ENCODE measurements around the gene IFNK. TPM values are rescaled to one million over a fixed set of nuclear protein-coding genes. Genes with fewer than 3 reads are reported as not detected.
A peak's percentile ranks its signal among the peaks of the same experiment; 100 is the strongest.

The IFNK gene
- total and polyA plus RNA-seq, 12 donors, result not detected

DNA sequence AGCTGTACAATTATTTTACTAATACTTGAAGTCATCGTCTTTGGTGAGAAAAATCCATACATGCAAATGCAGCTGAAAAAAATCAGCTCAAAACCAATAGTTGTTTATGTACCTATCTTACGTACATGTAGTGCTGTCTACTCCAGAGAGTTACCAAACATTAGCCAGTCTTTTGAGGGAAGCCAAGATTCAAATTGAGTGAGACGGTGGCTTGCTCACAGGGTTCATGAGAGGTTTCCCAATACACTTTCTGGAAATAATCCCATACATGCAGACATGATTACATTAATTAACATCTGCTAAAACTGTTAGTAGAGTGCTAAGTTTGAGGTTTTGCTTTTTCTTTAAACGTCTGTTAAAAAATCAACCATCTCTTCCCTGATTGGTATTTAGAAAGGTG is 46.9 kb downstream of the IFNK start:
- intact Hi-C loops (cut with DNase I), result no loop called here
- TF ChIP-seq, protein P1, sequence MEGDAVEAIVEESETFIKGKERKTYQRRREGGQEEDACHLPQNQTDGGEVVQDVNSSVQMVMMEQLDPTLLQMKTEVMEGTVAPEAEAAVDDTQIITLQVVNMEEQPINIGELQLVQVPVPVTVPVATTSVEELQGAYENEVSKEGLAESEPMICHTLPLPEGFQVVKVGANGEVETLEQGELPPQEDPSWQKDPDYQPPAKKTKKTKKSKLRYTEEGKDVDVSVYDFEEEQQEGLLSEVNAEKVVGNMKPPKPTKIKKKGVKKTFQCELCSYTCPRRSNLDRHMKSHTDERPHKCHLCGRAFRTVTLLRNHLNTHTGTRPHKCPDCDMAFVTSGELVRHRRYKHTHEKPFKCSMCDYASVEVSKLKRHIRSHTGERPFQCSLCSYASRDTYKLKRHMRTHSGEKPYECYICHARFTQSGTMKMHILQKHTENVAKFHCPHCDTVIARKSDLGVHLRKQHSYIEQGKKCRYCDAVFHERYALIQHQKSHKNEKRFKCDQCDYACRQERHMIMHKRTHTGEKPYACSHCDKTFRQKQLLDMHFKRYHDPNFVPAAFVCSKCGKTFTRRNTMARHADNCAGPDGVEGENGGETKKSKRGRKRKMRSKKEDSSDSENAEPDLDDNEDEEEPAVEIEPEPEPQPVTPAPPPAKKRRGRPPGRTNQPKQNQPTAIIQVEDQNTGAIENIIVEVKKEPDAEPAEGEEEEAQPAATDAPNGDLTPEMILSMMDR (IDR thresholded peaks at IDR 0.05), result no peak

GRCh38 chr9:27572061-27572460 is 48.0 kb downstream of the IFNK start:
- H3K36me3 ChIP-seq, result peaks cover 0 to 1% (median 0%) of the 10 kb centered on the region in 9 donors
- peak overlapping the region in 9 of 10 donors; percentile 63 to 95 (median 83) for H3K4me3 ChIP-seq
- WGBS, 2 donors, result 41 to 45% methylated on average over 3 of the region's 3 CpGs
- intact Hi-C loops (cut with DNase I), result no loop called here
- no peak for DNase-seq
- H3K27ac ChIP-seq, result peak overlapping the region; percentile 89 to 99 (median 94)
- no peaks in the 10 kb centered on the region for H3K27me3 ChIP-seq
- TF ChIP-seq, protein P1 (IDR thresholded peaks at IDR 0.05), result no peak
- ATAC-seq, result no peak
- H3K4me1 ChIP-seq, result peaks cover 2 to 54% (median 22%) of the 10 kb centered on the region in 9 donors
- no peaks in the 10 kb centered on the region for H3K9me3 ChIP-seq

More for the DNA sequence above, 46.9 kb downstream of the IFNK start:
- Histone ChIP-seq H3K9me3 (no peaks in the 10 kb centered on the region), H3K4me1 (peaks cover 2 to 64% (median 22%) of the 10 kb centered on the region in 9 donors), H3K4me3 (peak overlapping the region in 1 of 10 donors; percentile 83), H3K27me3 (no peaks in the 10 kb centered on the region), H3K36me3 (peaks cover 0 to 12% (median 4%) of the 10 kb centered on the region in 9 donors), H3K27ac (peak overlapping the region in 8 of 10 donors; percentile 89 to 99 (median 96))
- no peak for DNase-seq
- WGBS, 2 donors, result 74 to 75% methylated on average over 4 of the region's 4 CpGs
- ATAC-seq, result no peak

DNA sequence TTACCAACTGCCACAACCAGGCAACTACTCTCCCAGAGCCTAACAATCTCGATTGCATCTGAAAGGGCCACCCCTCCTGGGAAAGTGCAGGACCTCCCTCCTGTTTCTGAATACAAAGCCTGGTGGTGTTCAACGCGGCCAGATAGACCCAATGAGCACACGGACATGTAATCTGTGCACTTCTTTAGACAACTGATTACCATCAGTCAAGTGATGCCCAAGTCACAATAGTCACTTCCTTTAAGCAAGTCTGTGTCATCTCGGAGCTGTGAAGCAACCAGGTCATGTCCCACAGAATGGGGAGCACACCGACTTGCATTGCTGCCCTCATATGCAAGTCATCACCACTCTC is 48.5 kb downstream of the IFNK start:
- DNase-seq (peak in 1 of 2 donors; percentile 51), ATAC-seq (peak; percentile 17 to 46 (median 28))
- TF ChIP-seq, protein P1 (IDR thresholded peaks at IDR 0.05), result no peak
- Histone ChIP-seq H3K4me3 (peak overlapping the region; percentile 63 to 95 (median 82)), H3K4me1 (peaks cover 2 to 53% (median 22%) of the 10 kb centered on the region in 9 donors), H3K9me3 (no peaks in the 10 kb centered on the region), H3K27me3 (no peaks in the 10 kb centered on the region), H3K27ac (peak overlapping the region; percentile 89 to 99 (median 94)), H3K36me3 (no peaks in the 10 kb centered on the region)
- WGBS, 2 donors, result 3% methylated on average over 6 of the region's 6 CpGs
- intact Hi-C loops (cut with DNase I), result no loop called here

- Histone ChIP-seq H3K36me3 (no peaks in the 10 kb centered on the region), H3K27ac (peak within 1 kb of the TSS; percentile 89 to 99 (median 94)), H3K9me3 (peaks cover 0 to 3% (median 2%) of the 10 kb centered on the region in 11 donors), H3K27me3 (no peaks in the 10 kb centered on the region), H3K4me3 (peak within 1 kb of the TSS; percentile 63 to 95 (median 82)), H3K4me1 (peaks cover 2 to 50% (median 22%) of the 10 kb centered on the region in 9 donors)
- 0 to 1% methylated on average over 62 to 72 of the region's 72 CpGs for WGBS, 2 donors
- intact Hi-C loops (cut with DNase I), result no loop called here
- ATAC-seq (peak; percentile 86 to 97 (median 93)), DNase-seq (peak; percentile 70 to 84)
- TF ChIP-seq, protein P1 (IDR thresholded peaks at IDR 0.05), result peak in 2 of 9 donors; percentile 24 to 27
Measured at GRCh38 chr9:27572918-27573633, 49.0 kb downstream of the IFNK start, which contains the start of gene C9orf72. C9orf72 (minus strand) TSS chr9:27573481; CDS start chr9:27567120, 6,361 bp downstream.
